Subcutaneous adipose tissue (tissue), 4 donors: ENCODE measurements around the gene LRRC30. TPM values are rescaled to one million over a fixed set of nuclear protein-coding genes. Genes with fewer than 3 reads are reported as not detected.

Experiments used
- total RNA-seq, 4 donors: library from RNA; depleted of rRNA; stranded (reverse); fragments of >200 nt; gene quantifications; one replicate each; pipeline ENCODE4 v1.1.0, GENCODE V29; 2016
- TF ChIP-seq, protein P1 (sequence below): fragments of 450-650 bp; IDR thresholded peaks from one replicate; pipeline ENCODE4 v1.5.1; 2016; ENCODE audit warnings: low read depth, mild to moderate bottlenecking, control low read depth, antibody characterized with exemption, moderate library complexity

LRRC30 gene
- total RNA-seq, 4 donors from 2014 or later: not detected

DNA sequence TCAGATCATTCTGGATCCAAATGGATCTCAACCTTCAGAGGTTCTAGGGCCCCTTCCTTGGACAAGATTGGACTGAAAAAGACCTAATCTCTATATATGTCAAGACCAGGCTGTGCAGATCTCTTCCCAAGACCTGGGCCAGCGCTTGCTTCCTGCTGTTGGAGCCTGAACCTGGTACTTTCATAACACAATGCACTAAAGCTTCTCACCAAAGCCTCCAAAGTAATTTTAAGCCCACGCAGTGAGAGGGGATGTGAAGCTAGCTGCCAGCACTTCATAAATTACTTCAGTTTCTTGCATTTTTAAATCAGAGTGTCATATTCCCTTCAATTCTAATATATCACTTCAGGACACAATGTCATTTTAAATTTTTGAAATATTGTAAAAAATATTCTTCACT lies 50.7 kb downstream of the LRRC30 start:
- TF ChIP-seq, protein P1, sequence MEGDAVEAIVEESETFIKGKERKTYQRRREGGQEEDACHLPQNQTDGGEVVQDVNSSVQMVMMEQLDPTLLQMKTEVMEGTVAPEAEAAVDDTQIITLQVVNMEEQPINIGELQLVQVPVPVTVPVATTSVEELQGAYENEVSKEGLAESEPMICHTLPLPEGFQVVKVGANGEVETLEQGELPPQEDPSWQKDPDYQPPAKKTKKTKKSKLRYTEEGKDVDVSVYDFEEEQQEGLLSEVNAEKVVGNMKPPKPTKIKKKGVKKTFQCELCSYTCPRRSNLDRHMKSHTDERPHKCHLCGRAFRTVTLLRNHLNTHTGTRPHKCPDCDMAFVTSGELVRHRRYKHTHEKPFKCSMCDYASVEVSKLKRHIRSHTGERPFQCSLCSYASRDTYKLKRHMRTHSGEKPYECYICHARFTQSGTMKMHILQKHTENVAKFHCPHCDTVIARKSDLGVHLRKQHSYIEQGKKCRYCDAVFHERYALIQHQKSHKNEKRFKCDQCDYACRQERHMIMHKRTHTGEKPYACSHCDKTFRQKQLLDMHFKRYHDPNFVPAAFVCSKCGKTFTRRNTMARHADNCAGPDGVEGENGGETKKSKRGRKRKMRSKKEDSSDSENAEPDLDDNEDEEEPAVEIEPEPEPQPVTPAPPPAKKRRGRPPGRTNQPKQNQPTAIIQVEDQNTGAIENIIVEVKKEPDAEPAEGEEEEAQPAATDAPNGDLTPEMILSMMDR: no peak

Other genes starting within 250 kb of the LRRC30 start
- gene LAMA1, start 113.3 kb upstream of the LRRC30 start, total RNA-seq: 1 to 10 TPM; 1.1 to 4.6 (median 1.3) TPM